Omental fat pad (tissue), 4 donors: ENCODE results near the gene PRDM16. TPM values are rescaled to one million over a fixed set of nuclear protein-coding genes. Genes with fewer than 3 reads are reported as not detected.

Experiments used
- ATAC-seq: fragments of 150-250 bp; one replicate; pipeline ENCODE4 v1.9.1; 2016; ENCODE audit warnings: mild to moderate bottlenecking, moderate library complexity; ENCODE audit not compliant: low FRiP score
- DNase-seq: peaks from one replicate; pipeline ENCODE4 v3.0.0-alpha.2; 2019; ENCODE audit warnings: low spot score
- total RNA-seq, 4 donors: library from RNA; depleted of rRNA; stranded (reverse); fragments of >200 nt; gene quantifications; one replicate each; pipeline ENCODE4 v1.1.0, GENCODE V29; 2016
- TF ChIP-seq, protein P1 (sequence below), 3 donors: fragments of 450-650 bp; IDR thresholded peaks; one replicate each; pipeline ENCODE4 v1.5.1; 2016 to 2017; ENCODE audit warnings: antibody characterized with exemption in 3 of 3, mild to moderate bottlenecking in 3 of 3, moderate library complexity in 2 of 3

Gene PRDM16
- total RNA-seq, 4 donors from 2014 or later = 0.19 to 3.8 (median 1.8) TPM

GRCh38 chr1:3121401-3122210 lies 52.6 kb downstream of the PRDM16 start:
- TF ChIP-seq, protein P1, sequence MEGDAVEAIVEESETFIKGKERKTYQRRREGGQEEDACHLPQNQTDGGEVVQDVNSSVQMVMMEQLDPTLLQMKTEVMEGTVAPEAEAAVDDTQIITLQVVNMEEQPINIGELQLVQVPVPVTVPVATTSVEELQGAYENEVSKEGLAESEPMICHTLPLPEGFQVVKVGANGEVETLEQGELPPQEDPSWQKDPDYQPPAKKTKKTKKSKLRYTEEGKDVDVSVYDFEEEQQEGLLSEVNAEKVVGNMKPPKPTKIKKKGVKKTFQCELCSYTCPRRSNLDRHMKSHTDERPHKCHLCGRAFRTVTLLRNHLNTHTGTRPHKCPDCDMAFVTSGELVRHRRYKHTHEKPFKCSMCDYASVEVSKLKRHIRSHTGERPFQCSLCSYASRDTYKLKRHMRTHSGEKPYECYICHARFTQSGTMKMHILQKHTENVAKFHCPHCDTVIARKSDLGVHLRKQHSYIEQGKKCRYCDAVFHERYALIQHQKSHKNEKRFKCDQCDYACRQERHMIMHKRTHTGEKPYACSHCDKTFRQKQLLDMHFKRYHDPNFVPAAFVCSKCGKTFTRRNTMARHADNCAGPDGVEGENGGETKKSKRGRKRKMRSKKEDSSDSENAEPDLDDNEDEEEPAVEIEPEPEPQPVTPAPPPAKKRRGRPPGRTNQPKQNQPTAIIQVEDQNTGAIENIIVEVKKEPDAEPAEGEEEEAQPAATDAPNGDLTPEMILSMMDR (IDR thresholded peaks at IDR 0.05) = no peak
- ATAC-seq (no peak), DNase-seq (no peak)

GRCh38 chr1:3122311-3122710 lies 53.3 kb downstream of the PRDM16 start:
- no peak for DNase-seq
- no peak for ATAC-seq
- TF ChIP-seq, protein P1 (IDR thresholded peaks at IDR 0.05) = no peak

- no peak for DNase-seq
- no peak for ATAC-seq
- TF ChIP-seq, protein P1 (IDR thresholded peaks at IDR 0.05) = no peak
Measured at GRCh38 chr1:3124246-3124645, 55.2 kb downstream of the PRDM16 start.

DNA sequence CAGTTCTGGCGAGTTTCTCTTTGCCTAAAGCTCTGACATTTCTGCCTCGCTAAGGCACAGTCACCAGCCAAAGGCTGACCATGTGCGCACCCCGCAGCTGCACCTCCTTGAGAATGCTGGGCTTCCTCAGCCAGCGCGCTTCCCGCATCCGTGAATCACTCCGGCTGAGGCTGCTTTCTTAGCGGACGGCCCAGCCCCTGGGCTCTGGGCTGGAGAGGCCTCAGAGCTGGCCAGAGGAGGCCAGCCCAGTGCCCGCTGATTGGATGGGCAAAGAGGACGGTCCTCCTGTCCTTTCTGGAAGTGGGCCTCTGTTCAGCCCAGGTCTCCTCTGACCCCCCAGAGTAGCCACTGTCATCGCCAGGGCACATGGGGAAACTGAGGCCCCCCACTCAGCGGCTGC lies 56.1 kb downstream of the PRDM16 start:
- DNase-seq (no peak), ATAC-seq (no peak)
- TF ChIP-seq, protein P1 (IDR thresholded peaks at IDR 0.05) = no peak

DNA sequence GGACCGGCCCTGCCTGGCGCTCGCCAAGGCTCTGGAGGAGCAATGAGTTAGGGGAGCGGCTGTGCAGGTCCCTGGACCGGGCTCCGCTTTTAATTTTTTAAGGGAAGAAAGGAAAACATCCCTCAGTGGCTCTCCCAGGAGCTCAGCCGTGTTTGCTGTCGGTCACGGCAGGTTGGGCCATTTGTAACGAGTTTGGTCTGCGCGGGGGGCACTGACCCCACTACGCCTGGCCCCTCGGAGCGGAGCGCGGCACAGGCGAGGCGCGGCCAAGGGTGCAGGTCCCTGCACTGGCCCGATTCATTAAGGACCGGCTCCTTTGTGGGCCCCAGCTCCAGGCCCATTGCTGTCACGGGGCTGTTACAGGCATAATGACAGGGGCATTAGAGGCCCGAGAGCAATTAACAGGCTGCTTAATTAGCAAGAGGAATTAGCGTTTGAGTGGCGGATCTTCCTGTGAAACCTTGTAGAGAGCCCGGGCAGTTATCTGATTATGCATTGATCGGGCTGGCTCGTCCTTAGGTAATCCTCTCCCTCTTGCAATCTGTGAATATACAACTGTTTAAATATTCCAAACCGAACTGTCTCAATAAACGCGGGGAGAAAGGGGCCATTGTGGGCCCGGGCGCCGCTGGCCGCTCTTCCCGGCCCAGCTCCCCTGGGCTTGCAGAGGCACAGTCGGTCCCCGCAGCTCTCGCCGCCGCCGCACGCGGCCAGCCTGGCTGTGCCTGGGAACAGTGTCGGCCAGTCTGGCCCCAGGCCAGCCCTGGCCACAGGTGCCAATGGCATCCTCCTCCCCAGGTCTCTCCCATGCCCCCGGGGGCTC lies 56.8 kb downstream of the PRDM16 start:
- TF ChIP-seq, protein P1 (IDR thresholded peaks at IDR 0.05) = no peak
- no peak for DNase-seq
- no peak for ATAC-seq

- DNase-seq (no peak), ATAC-seq (no peak)
- TF ChIP-seq, protein P1 (IDR thresholded peaks at IDR 0.05) = no peak
Measured at GRCh38 chr1:3126756-3127678, 58.0 kb downstream of the PRDM16 start.
